AG04450 (cell line): ENCODE results near the gene DYNLT4. TPM values are rescaled to one million over a fixed set of nuclear protein-coding genes. Genes with fewer than 3 reads are reported as not detected.
"Not testable (repeated sequence)": the region's sequence is repeated elsewhere in the genome, so short reads cannot be mapped to it uniquely, and the experiment has no call there.

ENCODE experiments used
- CTCF ChIA-PET: fragments of 300-600, 350-600 bp; formaldehyde crosslinking; extraction: SDS; loops from one replicate; lab custom pipeline; 2022; ENCODE audit warnings: antibody characterized with exemption, inconsistent platforms; lab: Charles Lee
- POLR2A ChIA-PET: fragments of 350-600 bp; formaldehyde crosslinking; extraction: SDS; loops from one replicate; lab custom pipeline; 2021; ENCODE audit warnings: antibody characterized with exemption, inconsistent platforms; lab: Yijun Ruan, JAX
- DNase-seq: peaks from one replicate; pipeline ENCODE4 v3.0.0-alpha.2; 2011; ENCODE audit warnings: low read depth, low spot score
- H3K27ac ChIP-seq: one replicate; pipeline ENCODE4 v1.5.1; 2012; ENCODE audit warnings: low read depth, low read length, control low read depth
- H3K27me3 ChIP-seq: one replicate; pipeline ENCODE4 v1.6.0; 2012; ENCODE audit warnings: low read length; ENCODE audit not compliant: control insufficient read depth, insufficient read depth
- H3K4me3 ChIP-seq: 2 replicates; pipeline ENCODE4 v1.5.1; 2011; ENCODE audit warnings: mild to moderate bottlenecking, low read depth, low read length, control low read depth
- H3K9me3 ChIP-seq: 2 replicates; pipeline ENCODE4 v1.5.1; 2012; ENCODE audit warnings: low read length; ENCODE audit not compliant: control insufficient read depth, insufficient read depth
- polyA plus RNA-seq: library from polyadenylated mRNA; depleted of rRNA; stranded (reverse); fragments of >200 nt; gene quantifications from 2 replicates; pipeline ENCODE4 v1.2.3, GENCODE V29; 2011
- TF ChIP-seq, protein P1 (sequence below): IDR thresholded peaks from 2 replicates; pipeline ENCODE4 v1.5.1; 2011; ENCODE audit warnings: low read depth, low read length, control low read depth, inconsistent platforms

DYNLT4 gene
- polyA plus RNA-seq, 1 experiment = not detected

- POLR2A ChIA-PET = interaction anchor here (4.3 to 5.5 kb wide), 2 partner anchors 9 to 17 kb away, joined by 81 to 103 read pairs; partner anchors contain the start of genes BTBD19, DYNLT4 and PLK3
- Histone ChIP-seq H3K9me3 (no peaks in the 10 kb centered on the region; the same call in 1 of the 2 replicates), H3K27me3 (no peaks in the 10 kb centered on the region), H3K4me3 (no peak overlapping the region), H3K27ac (no peak overlapping the region)
- CTCF ChIA-PET = interaction anchor here (0.5 to 2.5 kb wide), 4 partner anchors 17 to 88 kb away, joined by 3 to 12 read pairs (median 4); partner anchors contain the start of gene PLK3
- TF ChIP-seq, protein P1, sequence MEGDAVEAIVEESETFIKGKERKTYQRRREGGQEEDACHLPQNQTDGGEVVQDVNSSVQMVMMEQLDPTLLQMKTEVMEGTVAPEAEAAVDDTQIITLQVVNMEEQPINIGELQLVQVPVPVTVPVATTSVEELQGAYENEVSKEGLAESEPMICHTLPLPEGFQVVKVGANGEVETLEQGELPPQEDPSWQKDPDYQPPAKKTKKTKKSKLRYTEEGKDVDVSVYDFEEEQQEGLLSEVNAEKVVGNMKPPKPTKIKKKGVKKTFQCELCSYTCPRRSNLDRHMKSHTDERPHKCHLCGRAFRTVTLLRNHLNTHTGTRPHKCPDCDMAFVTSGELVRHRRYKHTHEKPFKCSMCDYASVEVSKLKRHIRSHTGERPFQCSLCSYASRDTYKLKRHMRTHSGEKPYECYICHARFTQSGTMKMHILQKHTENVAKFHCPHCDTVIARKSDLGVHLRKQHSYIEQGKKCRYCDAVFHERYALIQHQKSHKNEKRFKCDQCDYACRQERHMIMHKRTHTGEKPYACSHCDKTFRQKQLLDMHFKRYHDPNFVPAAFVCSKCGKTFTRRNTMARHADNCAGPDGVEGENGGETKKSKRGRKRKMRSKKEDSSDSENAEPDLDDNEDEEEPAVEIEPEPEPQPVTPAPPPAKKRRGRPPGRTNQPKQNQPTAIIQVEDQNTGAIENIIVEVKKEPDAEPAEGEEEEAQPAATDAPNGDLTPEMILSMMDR = no peak
- no peak for DNase-seq
These were observed 10.2 kb upstream of the DYNLT4 start for GRCh38 chr1:44817307-44817706.

DNA sequence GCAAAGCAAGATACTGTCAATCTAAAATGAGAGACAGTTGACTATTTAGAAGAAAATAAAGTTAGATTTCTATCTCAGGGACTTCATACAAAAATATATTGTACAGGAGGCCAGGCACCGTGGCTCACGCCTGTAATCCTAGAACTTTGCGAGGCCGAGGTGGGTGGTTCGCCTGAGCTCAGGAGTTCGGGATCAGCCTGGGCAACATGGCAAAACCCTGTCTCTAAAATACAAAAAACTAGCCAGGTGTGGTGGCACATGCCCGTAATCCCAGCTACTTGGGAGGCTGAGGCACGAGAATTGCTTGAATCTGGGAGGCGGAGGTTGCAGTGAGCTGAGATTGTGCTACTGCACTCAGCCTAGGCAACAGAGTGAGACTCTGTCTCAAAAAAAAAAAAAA is 8.8 kb upstream of the DYNLT4 start:
- H3K9me3 ChIP-seq, H3K4me3 ChIP-seq, H3K27me3 ChIP-seq, DNase-seq, H3K27ac ChIP-seq, CTCF ChIA-PET: not testable (repeated sequence)
- POLR2A ChIA-PET = interaction anchor here (0.6 to 2.7 kb wide), 2 partner anchors 16 to 40 kb away, joined by 5 to 8 read pairs; partner anchors contain the start of genes PLK3 and RPS8

- DNase-seq = no peak
- no peak overlapping the region for H3K27ac ChIP-seq
- no peaks in the 10 kb centered on the region for H3K27me3 ChIP-seq
- CTCF ChIA-PET = interaction anchor here (0.5 to 1.4 kb wide), 3 partner anchors 13 to 319 kb away, joined by 3 read pairs; partner anchors contain the start of gene PLK3
- no peaks in the 10 kb centered on the region; the same call in 1 of the 2 replicates for H3K9me3 ChIP-seq
- no peak overlapping the region for H3K4me3 ChIP-seq
- TF ChIP-seq, protein P1 = no peak
- POLR2A ChIA-PET = interaction anchor here (0.6 to 3.3 kb wide), 4 partner anchors 13 to 109 kb away, joined by 3 to 18 read pairs (median 8); partner anchors contain the start of genes PLK3 and PTCH2
These were observed 5.8 kb upstream of the DYNLT4 start for GRCh38 chr1:44812822-44813543.

DNA sequence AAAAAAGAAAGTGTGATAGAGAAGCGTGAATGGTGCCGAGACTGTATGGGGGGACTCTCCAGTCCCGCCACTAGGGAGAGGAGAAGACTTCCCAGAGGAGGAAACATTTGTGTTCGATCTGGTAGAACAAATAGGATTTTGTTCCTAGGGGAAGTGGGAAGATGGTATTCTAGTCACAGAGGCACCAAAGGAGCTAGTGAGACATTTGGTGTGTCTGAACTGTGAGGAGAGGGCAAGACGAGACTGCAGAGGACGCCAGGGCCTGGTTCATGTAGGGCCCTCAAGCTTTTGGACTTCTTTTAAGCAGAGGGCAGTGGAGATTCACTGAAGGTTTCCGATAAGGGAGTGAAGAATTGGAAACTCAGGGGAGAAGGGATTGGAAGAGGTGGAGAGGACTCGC is 4.1 kb upstream of the DYNLT4 start:
- DNase-seq = no peak
- TF ChIP-seq, protein P1 = no peak
- Histone ChIP-seq H3K27ac (peak overlapping the region; percentile 32), H3K27me3 (no peaks in the 10 kb centered on the region), H3K4me3 (no peak overlapping the region), H3K9me3 (no peaks in the 10 kb centered on the region; the same call in 1 of the 2 replicates)
- ChIA-PET CTCF (interaction anchor here (0.6 to 0.7 kb wide), 2 partner anchors 11 to 91 kb away, joined by 5 read pairs; partner anchors contain the start of gene PLK3), POLR2A (interaction anchor here (3.3 kb wide), 1 partner anchor 11 kb away, joined by 18 read pairs; the partner anchor contains the start of gene PLK3)

DNA sequence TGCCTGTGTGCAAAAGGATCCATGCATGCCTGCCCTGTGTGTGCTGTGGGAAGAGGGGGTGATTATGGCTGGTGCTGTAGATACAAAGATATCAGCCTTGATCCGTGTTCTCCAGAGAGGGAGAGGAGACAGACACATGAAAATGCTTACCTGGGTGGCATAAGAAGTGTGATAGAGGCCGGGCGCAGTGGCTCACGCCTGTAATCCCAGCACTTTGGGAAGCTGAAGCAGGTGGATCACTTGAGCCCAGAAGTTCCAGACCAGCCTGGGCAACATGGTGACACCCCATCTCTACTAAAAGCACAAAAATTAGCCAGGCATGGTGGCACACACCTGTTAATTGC is 3.6 kb upstream of the DYNLT4 start:
- CTCF ChIA-PET = interaction anchor here (0.6 to 0.7 kb wide), 2 partner anchors 11 to 91 kb away, joined by 5 read pairs; partner anchors contain the start of gene PLK3
- DNase-seq, H3K9me3 ChIP-seq, H3K4me3 ChIP-seq, H3K27me3 ChIP-seq: not testable (repeated sequence)
- POLR2A ChIA-PET = interaction anchor here (3.3 kb wide), 1 partner anchor 10 kb away, joined by 18 read pairs; the partner anchor contains the start of gene PLK3
- peak overlapping the region; percentile 32 for H3K27ac ChIP-seq
